ENCODE results near the gene SMC4.

The SMC4 gene

DNA sequence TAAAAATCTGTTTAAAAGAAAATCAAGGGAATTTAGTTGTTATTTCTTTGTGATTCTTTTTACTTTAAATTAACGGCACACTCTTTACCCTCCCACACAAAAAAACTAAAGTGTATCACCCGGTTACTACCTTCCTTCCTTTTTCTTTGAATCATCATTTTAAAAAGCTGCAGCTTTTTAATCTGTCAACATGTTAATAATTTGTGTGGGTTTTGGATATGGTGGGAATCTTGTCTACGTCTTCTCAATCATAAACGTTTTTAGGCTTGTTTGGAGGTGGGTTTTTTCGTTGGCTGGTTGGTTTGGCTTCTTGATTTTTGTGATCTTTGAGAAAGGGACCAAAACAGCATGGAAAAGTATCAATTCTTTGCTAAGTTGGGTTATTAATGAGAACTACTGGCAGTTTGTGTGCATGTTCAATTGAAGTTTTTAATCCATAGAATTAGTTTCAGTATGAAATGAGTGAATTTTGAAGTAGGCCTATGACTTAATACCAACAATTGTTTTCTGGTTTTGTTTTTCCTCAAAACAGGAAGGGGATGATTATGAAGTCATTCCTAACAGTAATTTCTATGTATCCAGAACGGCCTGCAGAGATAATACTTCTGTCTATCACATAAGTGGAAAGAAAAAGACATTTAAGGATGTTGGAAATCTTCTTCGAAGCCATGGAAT is 4.5 kb downstream of the SMC4 start:
- Histone ChIP-seq H3K36me3 (replicated peaks) (peaks cover 3% of the 10 kb centered on the region), H3K4me3 (ENCODE audit: low read depth, low read length) (no peak overlapping the region), H3K27me3 (replicated peaks) (no peaks in the 10 kb centered on the region), H3K27ac (peak overlapping the region; percentile 82)
- in situ Hi-C loops (cut with HindIII; ENCODE audit: low pct_ligation_motif_present, low sequenced_read_pairs) = no loop called here
- TF ChIP-seq, protein P1, sequence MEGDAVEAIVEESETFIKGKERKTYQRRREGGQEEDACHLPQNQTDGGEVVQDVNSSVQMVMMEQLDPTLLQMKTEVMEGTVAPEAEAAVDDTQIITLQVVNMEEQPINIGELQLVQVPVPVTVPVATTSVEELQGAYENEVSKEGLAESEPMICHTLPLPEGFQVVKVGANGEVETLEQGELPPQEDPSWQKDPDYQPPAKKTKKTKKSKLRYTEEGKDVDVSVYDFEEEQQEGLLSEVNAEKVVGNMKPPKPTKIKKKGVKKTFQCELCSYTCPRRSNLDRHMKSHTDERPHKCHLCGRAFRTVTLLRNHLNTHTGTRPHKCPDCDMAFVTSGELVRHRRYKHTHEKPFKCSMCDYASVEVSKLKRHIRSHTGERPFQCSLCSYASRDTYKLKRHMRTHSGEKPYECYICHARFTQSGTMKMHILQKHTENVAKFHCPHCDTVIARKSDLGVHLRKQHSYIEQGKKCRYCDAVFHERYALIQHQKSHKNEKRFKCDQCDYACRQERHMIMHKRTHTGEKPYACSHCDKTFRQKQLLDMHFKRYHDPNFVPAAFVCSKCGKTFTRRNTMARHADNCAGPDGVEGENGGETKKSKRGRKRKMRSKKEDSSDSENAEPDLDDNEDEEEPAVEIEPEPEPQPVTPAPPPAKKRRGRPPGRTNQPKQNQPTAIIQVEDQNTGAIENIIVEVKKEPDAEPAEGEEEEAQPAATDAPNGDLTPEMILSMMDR (IDR thresholded peaks at IDR 0.05; ENCODE audit: low read depth, low read length, missing control alignments) = no peak
- no peak for DNase-seq

DNA sequence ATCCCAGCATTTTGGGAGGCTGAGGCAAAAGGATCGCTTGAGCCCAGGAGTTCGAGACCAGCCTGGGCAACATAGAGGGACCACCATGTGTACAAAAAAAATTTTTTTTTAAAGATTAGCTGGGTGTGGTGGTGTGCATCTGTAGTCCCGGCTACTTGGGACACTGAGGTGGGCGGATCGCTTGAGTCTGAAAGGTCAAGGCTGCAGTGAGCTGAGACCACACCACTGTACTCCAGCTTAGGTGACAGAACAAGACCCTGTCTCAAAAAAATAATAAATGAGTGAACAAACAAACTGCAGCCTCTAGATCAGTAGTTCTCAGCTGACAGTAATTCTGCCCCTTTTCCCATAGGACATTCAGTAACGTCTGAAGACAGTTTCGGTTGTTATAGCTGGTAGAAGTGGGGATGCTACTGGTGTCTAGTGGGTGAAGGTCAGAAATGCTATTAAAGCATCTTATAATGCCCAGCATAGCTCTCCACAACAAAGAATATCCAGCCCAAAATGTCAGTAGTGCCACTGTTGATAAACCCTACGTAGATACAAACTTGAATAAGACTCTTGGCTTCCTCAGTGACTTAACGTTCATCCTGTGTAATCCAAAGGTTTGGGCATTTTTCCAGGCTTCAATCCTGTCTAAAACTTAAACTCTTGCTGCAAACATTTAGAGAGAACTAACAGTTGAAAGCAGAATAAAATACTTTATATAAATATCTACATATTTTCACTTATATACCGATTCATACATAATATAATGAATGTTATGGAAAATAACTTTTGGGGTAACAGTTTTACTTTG is 10.6 kb downstream of the SMC4 start:
- Histone ChIP-seq H3K4me3 (ENCODE audit: low read depth, low read length) (no peak overlapping the region), H3K27ac (no peak overlapping the region), H3K27me3 (replicated peaks) (no peaks in the 10 kb centered on the region), H3K36me3 (replicated peaks) (peaks cover 9% of the 10 kb centered on the region)
- in situ Hi-C loops (cut with HindIII; ENCODE audit: low pct_ligation_motif_present, low sequenced_read_pairs) = no loop called here
- no peak for DNase-seq
- TF ChIP-seq, protein P1 (IDR thresholded peaks at IDR 0.05; ENCODE audit: low read depth, low read length, missing control alignments) = no peak

DNA sequence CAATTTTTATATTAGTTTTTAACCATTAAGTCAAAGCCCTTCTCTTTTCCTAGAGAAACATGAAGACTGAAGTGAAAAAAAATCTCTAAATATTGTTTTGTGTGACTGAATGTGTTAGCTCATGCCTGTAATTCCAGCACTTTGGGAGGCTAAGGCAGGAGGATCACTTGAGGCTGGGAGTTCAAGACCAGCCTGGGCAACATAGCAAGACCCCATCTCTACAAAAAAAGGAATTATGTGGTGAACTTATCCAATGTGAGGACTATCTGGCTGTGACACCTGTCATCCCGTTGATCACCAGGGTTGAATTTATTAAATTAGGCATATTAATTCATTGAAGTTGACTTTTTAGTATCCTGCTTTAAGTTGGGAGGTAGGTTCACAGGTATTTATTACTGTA is 13.0 kb downstream of the SMC4 start:
- no peak for DNase-seq
- Histone ChIP-seq H3K36me3 (replicated peaks) (peaks cover 22% of the 10 kb centered on the region), H3K27ac (no peak overlapping the region)

DNA sequence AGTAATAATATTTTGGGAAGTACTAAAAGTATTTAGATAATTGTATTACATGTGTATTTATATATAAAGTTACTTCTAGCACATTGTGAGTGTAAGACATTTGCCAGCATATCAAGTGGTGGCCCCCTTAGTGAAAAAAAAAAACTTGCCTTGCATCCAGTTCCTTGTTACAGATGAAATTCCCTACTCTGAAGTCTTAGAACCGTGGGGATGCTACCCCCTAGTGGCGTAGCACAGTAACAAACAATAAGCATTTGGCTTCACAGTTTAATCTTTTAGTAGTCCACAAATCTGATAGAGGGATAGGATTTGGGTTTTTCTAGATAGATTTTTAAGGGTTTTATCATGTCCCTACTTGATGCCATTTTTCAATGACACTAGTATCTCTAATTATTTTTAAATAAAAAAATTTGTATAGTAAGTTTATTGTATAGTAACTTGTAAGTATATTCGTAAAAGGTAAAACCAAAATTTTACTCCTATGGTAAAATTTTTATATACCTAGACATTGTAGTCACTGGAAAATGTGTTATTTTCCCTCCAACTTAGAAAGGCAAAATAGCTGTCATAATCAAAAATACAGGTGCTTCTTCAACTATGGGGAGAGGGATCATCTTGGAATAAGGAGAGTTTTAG is 14.3 kb downstream of the SMC4 start:
- Histone ChIP-seq H3K27me3 (replicated peaks) (no peaks in the 10 kb centered on the region), H3K4me3 (ENCODE audit: low read depth, low read length) (no peak overlapping the region), H3K27ac (no peak overlapping the region), H3K36me3 (replicated peaks) (peaks cover 26% of the 10 kb centered on the region)
- peak; percentile 66 for DNase-seq
- in situ Hi-C loops (cut with HindIII; ENCODE audit: low pct_ligation_motif_present, low sequenced_read_pairs) = no loop called here
- TF ChIP-seq, protein P1 (IDR thresholded peaks at IDR 0.05; ENCODE audit: low read depth, low read length, missing control alignments) = peak; percentile 82

More for the DNA sequence above, 13.0 kb downstream of the SMC4 start:
- no peaks in the 10 kb centered on the region for H3K27me3 ChIP-seq (replicated peaks)
- no peak overlapping the region for H3K4me3 ChIP-seq (ENCODE audit: low read depth, low read length)
- TF ChIP-seq, protein P1 (IDR thresholded peaks at IDR 0.05; ENCODE audit: low read depth, low read length, missing control alignments) = no peak
- in situ Hi-C loops (cut with HindIII; ENCODE audit: low pct_ligation_motif_present, low sequenced_read_pairs) = no loop called here

DNA sequence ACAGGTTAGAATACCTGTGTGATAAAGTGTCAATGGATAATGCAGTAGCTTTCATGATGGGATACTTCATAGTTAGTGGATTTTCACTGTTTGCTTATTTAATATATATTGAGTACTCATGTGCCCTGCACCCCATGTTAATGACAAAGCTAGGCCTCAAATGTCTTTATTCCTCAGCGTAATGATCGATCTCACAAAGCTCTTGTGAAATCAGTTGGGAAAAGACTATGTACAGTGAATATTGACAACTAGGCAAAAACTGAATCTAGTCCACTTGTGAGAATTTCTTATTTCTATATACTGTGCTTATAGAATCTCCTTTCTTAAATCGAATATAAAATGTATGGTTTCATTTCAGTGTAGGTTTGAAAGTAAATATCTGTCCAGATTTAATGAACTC is 17.9 kb downstream of the SMC4 start:
- Histone ChIP-seq H3K36me3 (replicated peaks) (peaks cover 32% of the 10 kb centered on the region), H3K4me3 (ENCODE audit: low read depth, low read length) (no peak overlapping the region), H3K27me3 (replicated peaks) (no peaks in the 10 kb centered on the region), H3K27ac (no peak overlapping the region)
- no peak for DNase-seq
- in situ Hi-C loops (cut with HindIII; ENCODE audit: low pct_ligation_motif_present, low sequenced_read_pairs) = no loop called here
- TF ChIP-seq, protein P1 (IDR thresholded peaks at IDR 0.05; ENCODE audit: low read depth, low read length, missing control alignments) = no peak
